Stimulated activated CD4-positive, alpha-beta T cell treated with anti-CD3 and anti-CD28 coated beads, Interleukin-2, amount 100 ng/mL, for 4 hours (primary cell): ENCODE results near the gene COX6A2.
A peak's percentile ranks its signal among the peaks of the same experiment; 100 is the strongest.

Experiments
- DNase-seq: peaks from one replicate; pipeline ENCODE4 v3.0.0-alpha.2; 2020; ENCODE audit warnings: low read depth

Gene COX6A2

DNA sequence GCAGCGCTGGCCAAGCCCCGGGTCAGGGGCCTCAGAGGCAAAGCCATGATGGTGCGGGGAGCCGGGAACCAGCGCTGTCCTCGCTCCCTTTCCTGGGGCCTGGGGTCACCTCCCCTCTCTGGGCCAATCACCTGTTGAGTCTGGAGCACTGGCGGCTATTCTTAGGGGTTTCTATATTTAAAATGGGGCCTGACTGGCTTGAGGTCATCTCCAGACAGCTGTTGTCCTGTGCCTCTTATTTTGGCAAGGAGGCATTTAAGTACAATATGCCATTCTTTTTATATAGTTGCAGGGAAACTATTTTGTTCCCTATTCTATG, at the start of gene COX6A2:
Gene COX6A2, minus strand, starts transcription at position 82 of the 319 bp plus-strand sequence. Its CDS starts 35 bp downstream, at position 47.
- no peak for DNase-seq

DNA sequence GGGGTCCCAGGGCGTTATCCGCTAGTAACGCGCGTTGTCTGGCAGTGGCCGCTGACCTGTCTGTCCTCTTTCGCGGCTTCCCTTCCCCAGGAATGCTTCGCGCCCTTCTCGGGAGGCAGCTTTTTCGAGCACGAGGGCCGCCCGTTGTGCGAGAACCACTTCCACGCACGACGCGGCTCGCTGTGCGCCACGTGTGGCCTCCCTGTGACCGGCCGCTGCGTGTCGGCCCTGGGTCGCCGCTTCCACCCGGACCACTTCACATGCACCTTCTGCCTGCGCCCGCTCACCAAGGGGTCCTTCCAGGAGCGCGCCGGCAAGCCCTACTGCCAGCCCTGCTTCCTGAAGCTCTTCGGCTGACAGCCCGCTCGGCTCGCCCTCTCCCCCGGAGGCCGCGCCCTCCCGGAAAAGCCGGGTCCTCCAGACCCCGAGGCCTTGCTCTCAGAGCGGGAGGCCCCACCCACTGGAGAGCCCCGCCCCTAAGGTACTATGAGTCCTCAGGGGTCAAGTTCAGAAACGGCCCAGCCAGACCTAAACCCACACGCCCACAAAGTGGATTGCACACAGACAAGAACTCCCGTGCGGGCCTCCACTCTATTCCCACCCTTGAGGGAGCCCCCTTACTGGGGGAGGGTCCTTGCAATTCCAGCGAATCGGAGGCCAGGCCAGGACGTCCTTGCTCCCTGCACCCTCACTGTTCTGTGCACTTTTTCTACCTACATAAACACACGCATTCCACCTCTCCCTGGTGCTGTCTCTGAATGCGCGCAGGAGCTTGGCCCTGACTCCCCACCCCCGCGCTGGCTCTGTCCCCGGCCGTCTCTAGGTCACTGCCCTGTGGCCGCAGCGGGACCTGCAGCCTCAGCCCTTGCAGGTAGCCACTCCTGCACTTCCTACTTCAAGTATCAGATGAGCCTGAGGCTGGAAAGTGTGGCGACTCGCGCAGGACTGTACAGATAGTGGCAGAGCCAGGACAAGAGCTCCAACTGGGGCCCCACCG, 49.4 kb upstream of the COX6A2 start:
- DNase-seq = no peak

DNA sequence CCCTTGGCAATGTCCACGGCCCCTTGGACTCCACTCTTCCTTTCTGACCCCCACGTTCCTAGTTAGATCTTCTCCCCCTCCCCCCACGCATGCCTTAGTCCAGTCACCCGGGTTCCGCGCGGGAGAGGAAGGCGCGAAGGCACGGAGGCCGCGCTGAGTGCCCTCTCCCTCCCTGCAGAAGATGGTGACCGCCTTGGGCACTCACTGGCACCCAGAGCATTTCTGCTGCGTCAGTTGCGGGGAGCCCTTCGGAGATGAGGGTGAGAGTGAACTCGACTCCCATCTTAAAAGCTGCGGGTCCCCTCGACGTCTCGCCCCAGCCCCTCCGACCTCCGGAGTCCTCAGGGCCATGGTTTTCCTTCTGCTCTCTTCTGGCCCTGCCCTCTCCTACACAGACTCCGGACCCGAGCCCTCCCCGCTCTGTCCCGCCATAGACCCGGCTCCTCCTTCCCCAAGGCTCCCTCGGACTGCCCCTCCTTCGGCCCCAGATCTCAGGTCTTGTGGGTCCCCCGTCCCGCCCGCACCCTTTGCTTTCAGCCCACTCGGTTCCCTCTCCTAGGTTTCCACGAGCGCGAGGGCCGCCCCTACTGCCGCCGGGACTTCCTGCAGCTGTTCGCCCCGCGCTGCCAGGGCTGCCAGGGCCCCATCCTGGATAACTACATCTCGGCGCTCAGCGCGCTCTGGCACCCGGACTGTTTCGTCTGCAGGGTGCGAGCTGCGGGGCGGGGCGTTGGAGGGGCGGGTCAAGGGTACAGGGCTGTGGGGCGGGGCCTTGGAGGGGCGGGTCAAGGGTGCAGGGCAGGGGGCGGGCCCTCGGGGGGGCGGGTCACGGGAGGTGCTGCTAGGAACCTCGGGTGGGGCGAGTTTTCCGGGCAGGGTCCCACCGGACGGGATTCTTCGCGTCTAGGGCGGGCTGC, 48.4 kb upstream of the COX6A2 start:
- peak; percentile 87 for DNase-seq

DNA sequence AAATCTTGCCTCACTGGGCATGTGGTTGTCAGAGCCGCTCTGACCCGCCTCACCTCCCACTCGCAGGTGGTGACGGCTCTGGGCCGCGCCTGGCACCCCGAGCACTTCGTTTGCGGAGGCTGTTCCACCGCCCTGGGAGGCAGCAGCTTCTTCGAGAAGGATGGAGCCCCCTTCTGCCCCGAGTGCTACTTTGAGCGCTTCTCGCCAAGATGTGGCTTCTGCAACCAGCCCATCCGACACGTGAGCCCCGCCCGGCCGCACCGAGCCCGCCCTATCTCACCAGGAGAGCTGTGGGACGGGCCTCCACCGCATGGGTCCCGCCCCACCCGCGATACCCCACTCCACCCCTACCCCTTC, 47.8 kb upstream of the COX6A2 start:
- no peak for DNase-seq

DNA sequence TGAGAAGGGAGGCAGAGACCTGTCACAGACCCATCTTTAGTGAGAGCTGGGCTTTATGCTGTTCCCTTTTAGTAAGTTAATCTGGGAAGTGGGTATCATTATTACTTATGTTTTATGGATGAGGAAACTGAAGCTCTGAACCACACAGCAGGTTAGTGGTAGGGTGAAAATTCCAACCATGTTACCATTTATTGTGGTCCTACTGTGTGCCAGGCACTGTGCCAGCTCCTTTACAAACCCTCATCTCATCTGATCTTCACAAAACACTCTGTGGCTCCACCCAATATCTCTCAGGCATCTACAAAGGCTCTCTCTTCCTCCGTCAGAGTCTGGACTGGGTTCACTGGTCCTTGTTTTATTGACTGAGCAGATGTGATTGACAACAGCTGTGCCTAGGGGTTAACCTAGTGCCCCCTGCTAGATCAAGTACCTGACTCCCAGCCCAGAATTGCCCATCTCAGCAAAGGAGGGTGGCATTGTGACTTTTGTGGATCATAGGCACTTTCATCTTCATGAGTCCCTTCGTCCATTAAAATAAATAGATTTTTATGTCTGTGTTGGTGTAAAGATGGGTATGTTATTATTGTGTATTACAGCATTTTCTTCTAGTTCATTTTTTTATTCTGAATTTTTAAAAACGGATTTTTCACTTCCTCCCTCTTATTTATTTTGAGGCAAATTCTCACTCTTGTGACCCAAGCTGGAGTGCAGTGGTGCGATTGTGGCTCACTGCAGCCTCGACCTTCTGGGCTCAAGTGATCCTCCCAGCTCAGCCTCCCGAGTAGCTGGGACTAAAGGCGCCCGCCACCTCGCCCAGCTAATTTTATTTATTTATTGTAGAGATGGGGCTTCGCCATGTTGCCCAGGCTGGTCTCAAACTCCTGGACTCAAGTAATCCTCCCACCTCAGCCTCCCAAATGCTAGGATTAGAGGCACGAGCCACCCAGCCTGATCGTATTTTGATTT, 46.9 kb upstream of the COX6A2 start:
- no peak for DNase-seq

DNA sequence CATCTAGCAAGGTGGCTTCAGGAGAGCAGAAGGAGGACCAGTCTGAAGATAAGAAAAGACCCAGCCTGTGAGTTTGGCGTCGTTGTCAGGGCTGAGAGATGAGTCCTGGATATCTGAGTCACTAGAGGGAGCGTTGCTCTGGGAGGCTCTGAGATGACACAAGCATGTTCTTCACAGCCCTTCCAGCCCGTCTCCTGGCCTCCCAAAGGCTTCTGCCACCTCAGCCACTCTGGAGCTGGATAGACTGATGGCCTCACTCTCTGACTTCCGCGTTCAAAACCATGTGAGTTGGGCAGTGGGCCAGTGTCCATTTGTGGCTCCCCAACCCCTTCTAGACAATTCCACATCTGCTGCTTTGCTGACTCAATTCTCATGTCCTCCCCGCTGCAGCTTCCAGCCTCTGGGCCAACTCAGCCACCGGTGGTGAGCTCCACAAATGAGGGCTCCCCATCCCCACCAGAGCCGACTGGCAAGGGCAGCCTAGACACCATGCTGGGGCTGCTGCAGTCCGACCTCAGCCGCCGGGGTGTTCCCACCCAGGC, 46.1 kb upstream of the COX6A2 start:
- no peak for DNase-seq

DNA sequence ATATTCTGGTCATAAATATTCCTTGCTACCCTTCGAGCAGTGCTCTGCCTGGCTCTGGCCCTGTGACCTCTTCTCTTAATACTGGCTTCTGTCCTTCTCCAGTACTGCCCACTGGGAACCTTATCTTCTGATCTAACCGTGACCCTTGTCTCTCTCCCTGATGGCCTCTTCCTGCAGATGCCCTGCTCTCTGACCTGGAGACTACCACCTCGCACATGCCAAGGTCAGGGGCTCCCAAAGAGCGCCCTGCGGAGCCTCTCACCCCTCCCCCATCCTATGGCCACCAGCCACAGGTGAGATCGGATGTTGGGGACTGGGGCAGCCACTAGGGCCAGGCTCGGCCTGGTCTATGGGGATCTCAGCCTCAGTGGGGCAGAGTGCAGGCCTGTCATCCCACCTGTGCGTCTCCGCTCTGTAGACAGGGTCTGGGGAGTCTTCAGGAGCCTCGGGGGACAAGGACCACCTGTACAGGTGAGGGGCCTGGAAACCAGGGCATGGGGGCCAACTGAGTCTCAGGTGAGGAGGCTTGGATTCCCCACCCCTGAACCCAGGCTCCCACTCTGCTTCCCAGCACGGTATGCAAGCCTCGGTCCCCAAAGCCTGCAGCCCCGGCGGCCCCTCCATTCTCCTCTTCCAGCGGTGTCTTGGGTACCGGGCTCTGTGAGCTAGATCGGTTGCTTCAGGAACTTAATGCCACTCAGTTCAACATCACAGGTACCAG, 45.3 kb upstream of the COX6A2 start:
- no peak for DNase-seq

DNA sequence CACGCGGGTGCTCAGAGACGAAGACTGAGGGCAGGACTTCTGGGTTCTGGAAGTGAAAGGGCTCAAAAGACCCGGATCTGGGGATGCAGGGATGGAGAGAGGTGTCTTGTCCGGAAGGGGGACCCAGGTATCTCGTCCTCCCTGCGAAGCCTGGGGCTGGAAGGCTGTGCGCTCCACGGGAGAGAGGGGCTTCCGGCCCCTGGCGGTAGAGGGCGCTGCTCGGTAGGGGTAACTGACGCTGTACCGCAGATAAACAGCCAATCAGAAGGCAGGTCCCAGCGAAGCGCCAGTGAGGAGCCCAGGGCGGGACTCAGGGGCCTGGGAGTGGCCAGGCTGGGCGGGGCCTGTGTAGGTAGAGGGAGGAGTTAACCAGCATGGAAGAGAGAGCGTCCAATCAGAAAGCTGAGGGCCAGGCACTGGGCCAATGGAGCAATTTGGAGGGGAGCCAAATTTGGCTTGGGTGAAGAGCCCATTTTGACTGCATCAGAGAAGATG, 44.6 kb upstream of the COX6A2 start:
- no peak for DNase-seq

DNA sequence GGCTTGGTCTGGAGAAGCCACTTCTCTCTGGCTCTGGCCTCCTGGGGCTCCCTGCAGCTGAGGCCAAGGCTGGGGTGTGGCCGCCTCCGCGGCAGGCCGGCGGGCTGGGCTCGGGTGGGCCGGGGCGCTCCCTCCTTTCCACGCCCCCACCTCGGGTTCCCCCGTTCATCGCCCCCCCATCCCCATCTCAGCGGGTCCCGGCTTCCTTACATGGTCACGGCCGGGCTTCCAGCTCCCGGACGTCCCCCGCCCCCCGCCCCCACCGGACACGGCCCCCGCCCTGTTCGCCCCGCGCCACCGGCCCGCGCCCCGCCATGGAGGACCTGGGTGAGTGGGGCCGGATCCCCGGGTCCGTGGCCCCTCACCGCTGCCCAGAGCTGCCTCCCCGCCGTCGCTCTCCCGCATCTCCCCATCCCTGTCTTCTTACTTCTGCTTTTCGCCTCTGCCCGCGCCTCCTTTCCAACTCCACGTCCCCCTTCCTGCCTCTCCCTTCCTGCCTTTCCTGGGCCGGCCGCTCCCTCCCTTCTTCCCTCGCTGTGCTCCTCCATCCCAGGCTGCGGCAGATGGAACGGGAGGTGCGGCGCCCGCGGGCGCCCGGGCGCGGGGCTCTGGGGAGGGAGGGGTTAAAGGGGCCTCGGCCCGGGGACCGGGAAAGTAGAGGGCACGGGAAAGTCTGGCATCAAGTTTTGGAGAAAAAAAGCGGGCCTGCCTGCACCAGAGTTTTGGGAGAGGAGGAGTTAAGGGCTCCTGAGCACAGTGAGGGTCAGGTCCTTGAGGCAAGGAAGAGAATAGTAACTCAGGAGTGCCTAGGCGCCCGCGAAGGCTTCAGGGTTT, 43.9 kb upstream of the COX6A2 start, which contains the start of gene TGFB1I1:
Gene TGFB1I1, plus strand, starts transcription at position 278 of the 834 bp plus-strand sequence. Its CDS starts 37 bp downstream, at position 315.
- no peak for DNase-seq

DNA sequence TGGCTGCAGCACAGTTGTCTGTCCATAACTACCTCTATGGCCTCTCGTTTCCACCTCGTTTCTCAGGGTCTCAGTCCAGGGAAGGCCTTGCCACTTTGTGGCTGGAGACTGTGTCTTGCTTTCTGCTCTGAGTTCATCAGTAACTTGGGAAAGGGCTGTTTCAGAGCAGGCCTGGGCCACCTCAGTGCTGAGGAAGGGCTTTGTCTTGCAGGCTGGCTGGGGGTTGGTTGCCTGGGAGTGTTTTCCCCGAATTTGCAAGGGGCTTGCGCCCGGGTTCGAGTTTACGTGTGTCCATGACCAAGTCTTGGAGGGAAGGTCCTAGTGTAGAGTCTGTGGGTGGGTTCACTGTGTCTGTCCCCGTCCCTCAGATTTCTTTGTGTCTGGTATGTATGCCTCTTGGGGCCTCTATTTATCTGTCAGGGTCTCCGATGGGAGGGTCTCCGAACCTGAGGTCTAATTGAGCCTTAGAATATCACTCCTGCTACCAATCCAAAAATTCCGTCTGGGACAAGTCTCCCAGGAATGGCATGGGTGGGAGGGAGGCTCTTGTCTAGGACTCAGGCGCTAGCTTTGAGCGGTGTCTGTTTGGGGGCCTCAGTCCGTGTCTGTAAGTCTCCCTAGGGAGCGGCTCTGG, 43.2 kb upstream of the COX6A2 start:
- no peak for DNase-seq

DNA sequence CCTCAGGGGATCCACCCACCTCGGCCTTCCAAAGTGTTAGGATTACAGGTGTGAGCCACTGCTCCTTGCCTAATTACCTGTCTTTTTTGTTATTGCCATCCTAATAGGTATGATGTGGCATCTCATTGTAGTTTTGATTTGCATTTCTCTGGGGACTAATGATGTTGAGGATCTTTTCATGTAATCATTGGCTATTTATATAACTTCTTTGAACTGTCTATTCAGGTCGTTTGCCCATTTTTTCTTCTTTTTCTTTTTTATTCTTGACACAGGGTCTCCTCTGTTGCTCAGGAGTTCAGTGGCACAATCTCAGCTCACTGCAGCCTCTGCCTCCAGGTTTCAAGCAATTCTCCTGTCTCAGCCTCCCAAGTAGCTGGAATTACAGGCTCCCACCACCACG, 42.5 kb upstream of the COX6A2 start:
- no peak for DNase-seq

DNA sequence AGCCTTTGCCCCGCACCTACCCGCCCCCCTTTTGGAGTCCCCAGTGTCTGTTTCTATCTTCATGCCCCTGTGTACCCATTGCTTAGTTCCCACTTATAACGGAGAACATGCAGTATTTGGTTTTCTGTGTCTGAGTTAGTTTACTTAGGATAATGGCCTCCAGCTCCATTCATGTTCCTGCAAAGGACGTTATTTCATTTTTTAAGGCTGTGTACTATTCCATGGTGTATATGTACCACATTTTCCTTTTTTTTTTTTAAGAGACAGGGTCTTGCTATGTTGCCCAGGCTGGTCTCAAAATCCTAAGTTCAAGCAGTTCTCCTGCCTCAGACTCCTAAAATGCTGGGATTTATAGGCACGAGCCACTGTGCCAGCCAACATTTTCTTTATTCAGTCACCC, 39.7 kb upstream of the COX6A2 start:
- no peak for DNase-seq

DNA sequence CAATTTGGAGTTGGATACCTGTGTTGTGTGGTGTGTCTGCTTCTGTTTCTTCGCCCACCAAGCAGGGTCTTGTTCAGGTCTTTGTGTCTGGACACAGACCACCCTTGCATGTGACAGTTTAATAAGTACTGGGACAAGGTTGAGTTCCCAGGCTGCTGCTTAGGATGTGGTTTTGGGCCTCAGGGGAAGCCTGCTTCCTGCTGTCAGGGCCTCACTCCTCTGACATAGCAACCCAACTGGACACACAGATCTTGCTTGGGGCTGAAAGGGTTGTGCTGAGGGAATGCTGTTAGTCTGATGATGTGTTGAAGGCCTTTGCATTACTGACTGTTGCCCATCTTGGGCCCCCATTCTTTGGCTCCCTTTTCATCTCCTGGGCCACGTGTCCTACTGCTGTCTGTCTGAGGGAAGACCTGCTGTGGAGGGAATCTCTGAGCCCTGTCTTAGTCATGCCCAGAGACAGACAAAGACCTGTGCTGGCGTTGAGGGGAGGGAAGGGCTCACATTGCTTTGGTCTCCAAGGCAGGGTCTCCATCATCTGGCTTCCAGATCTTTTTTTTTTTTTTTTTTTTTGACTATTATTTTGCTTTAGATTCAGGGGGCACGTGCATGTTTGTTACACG, 39.1 kb upstream of the COX6A2 start:
- DNase-seq = no peak

DNA sequence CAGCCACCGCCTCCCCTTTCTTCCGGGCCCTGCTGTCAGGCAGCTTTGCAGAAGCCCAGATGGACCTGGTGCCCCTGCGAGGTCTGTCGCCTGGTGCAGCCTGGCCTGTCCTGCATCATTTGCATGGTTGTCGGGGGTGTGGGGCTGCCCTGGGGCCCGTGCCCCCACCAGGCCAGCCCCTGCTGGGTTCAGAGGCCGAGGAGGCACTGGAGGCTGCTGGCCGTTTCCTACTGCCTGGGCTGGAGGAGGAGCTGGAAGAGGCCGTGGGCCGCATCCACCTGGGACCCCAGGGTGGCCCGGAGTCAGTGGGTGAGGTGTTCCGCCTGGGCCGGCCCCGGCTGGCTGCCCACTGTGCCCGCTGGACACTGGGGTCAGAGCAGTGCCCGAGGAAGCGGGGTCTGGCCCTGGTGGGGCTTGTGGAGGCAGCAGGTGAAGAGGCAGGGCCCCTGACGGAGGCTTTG, 38.3 kb upstream of the COX6A2 start:
- no peak for DNase-seq

DNA sequence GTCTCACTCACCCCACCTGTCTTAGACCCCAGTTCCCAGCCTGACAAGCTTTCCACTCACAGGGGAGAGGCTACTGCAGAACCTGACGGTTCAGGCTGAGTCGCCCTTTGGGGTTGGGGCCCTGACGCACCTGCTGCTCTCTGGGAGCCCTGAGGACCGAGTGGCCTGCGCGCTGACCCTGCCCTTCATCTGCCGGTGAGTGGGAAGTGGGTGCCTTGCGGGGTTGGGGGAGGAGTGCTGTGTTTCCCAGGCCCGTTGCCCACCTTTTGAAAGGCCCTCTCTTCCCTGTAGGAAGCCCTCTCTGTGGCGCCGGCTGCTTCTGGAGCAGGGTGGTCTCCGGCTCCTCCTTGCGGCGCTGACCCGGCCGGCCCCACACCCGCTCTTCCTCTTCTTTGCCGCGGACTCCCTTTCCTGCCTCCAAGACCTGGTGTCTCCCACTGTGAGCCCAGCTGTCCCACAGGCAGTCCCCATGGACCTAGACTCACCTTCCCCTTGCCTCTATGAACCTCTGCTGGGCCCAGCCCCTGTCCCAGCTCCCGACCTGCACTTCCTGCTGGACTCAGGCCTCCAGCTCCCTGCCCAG, 37.7 kb upstream of the COX6A2 start:
- no peak for DNase-seq

DNA sequence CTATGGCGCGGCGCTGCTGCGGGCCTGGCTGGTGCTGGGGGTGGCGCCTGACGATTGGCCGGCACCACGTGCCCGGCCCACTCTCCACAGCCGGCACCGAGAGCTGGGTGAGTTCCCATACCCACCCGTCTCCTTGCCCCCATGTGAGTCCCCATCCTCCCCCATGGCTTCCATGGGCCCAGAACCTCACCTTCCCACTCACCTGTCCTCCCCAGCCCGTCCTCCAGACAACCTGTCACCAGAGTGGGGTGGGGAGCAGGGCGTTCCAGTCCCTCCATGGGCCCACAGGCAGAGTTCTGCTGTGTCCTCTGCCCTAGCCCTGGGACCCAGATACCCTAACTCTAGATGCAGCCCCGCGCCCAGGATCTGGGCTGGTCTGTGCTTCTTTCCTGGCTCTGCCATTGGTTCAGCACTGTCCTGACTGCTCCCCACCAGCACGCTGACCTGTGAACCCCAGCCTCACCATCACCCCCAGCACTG, 36.7 kb upstream of the COX6A2 start:
- no peak for DNase-seq

DNA sequence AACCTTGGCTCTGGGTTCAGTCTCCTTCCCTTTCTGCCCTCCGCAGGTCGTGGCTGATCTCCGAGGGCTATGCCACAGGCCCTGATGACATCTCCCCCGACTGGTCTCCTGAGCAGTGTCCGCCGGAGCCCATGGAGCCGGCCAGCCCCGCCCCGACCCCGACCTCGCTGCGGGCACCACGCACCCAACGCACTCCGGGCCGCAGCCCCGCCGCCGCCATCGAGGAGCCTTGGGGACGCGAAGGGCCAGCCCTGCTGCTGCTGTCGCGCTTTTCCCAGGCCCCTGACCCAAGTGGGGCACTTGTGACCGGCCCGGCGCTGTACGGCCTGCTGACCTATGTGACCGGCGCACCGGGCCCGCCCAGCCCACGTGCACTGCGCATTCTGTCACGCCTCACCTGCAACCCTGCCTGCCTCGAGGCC, 36.2 kb upstream of the COX6A2 start:
- no peak for DNase-seq
